HuH-7.5 (cell line): ENCODE measurements around the gene WWOX.

ENCODE experiments used
- DNase-seq: peaks from one replicate; pipeline ENCODE4 v3.0.0; 2011; ENCODE audit warnings: low spot score

Gene WWOX

GRCh38 chr16:78399384-78399783 is 299.9 kb downstream of the WWOX start:
- DNase-seq: no peak

DNA sequence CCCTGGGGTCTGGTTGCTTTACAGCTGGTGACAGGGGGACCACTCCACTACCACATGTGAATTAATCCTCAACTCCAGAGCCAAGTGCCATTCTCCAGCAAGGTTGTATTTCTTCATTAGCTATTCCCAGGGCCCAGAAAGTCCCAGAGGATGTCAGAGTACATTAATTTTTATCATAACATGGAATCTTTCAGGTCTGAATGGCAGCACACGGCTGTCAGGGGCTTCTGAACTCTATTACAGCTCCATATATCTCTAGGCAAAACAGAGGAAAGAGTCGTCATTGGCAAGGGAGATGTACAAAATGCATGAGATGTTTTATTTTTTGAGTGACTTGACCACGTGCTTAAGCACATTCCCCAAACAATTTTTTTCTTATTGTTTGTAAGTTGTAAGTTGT is 303.4 kb downstream of the WWOX start:
- no peak for DNase-seq

DNA sequence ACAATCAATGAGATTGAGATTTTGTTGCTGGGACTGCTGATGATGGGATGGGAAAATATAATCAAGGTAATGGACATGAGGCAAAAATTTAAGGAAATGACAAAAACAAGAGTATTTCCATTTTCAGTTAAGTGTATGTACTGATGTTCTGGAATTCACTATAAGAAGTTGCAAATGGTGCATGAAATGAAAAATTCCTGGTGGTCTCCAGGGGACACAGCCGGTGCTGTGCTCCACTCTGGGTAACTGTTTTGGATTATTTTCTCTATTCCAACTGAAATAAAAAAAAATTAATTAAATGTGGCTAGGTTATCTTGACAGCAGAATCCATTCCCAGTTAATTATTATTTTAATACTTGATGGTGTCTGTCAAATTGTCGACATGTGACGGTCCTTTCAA is 305.6 kb downstream of the WWOX start:
- DNase-seq: no peak

GRCh38 chr16:78405833-78406232 is 306.4 kb downstream of the WWOX start:
- no peak for DNase-seq

DNA sequence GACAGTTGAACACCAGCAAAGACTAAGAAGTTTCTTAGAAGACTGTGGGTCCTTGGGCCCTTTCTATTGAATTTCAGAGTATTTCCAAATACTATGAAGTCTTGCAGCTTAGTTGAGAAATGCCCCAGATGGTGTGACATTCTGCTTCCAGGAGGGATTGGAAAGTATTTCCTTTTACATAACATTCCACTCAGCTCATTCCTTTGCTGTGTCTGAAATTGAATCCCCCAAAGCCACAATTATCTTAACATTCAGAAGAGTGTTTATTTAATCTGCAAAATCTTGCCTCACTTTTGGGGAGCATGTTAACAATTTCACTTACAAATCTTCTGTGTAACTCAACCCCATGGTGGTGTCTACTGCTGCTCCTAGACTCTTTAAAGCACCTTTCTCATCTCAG is 307.7 kb downstream of the WWOX start:
- DNase-seq: no peak

DNA sequence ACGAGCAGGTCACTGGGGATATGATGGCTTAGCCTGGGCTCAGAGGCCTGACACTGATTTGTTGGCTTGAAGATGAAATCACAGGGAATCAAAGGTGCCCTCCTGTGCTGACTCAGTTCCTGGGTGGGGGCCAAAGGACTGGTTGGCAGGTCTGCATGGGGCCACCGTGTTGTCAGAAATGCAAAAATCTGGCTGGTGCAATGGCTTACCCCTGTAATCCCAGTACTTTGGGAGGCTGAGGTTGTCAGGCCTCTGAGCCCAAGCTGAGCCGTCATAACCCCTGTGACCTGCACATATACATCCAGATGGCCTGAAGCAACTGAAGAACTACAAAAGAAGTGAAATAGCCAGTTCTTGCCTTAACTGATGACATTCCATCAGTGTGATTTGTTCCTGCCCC is 314.2 kb downstream of the WWOX start:
- DNase-seq: no peak

- no peak for DNase-seq
Observed at GRCh38 chr16:78415013-78415412, 315.6 kb downstream of the WWOX start.

DNA sequence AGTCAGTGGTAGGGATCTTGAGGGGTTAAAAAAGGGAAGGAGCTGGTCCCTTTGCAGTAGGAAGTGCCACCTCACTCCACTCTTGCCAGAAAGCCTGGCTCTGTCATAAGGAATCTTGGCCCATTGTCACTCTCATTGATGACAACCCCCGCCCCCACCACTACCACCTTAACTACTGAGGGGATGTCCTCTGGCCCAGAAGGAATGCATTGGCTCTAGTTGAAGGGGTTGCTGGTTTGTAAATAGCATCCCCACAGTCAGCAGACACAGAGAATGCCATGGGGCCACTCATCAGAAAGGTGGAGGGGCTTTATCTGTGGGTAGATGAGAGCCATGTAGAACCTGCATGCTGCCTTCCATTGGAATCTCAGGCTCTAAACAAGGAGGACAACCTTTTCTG is 316.2 kb downstream of the WWOX start:
- no peak for DNase-seq

DNA sequence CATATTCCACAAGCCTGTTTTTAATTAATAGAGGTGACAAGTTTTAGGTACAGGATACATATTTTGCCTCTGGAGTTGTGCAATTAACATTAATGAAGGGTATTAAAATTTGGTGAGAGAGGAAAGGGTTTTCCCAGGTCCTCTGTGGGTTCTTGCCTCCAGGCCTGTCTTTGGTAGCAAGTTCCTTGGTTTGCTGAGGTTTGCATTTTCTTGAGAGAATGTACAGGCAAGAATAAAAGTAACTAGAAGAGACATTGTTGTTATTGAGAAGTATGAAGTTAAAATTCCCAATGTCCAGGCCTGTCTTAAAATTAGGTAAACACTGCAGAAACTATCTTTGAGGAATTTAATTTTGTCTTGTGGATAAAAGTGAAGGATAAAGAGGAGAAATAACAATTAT is 316.9 kb downstream of the WWOX start:
- DNase-seq: no peak

DNA sequence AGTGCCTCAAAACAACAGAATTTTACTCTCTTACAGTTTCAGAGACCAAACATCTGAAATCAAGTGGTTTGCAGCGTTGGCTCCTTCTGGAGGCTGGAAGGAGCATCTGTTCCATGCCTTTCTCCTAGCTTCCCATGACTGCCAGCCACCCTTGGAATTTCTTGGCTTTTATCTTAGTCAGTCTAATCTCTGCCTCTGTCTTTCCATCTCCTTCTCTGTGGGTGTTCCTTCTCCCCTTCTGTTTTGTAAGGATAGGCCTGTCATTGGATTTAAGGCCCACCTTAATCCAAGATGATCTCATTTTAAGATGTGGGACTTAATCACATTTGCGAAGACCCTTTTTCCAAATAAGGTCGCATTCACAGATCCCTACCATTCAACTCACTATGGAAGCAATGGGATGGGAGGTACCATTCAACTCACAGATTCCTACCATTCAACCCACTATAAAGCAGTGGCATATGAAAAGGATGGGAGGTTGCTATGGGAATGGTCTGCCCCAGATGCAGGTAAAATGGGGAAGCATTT is 321.8 kb downstream of the WWOX start:
- DNase-seq: no peak

- DNase-seq: no peak
Observed at GRCh38 chr16:78425281-78425680, 325.8 kb downstream of the WWOX start.

DNA sequence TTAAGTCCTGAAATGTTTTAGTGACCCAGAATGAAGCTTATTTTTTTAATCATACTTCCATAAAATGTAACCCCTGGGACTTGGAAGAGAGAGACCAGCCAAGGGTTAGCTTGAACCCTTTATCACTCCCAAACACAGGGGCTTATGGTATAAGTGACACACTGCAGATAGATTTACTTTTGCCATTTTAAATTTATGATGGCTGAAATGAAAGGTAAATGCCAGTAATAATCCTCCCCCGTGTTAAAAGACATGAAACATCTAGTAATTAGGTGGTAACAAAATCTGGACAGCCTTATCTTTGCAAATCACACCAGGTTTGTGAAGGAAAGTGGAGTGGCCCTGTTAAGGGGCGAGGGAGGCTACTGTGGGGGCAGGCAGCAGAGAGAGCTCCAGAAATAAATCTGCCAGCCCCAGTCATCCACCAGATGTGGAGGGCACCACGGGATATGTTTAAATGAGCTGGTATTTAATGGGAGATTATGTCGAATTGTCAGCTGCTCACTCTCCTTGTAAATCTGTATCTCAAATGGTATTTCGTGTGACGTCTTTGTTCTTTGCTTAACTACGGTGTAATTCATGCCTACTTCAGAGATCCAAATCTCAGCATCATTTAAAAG is 326.5 kb downstream of the WWOX start:
- DNase-seq: no peak

GRCh38 chr16:78428193-78428592 is 328.7 kb downstream of the WWOX start:
- no peak for DNase-seq

DNA sequence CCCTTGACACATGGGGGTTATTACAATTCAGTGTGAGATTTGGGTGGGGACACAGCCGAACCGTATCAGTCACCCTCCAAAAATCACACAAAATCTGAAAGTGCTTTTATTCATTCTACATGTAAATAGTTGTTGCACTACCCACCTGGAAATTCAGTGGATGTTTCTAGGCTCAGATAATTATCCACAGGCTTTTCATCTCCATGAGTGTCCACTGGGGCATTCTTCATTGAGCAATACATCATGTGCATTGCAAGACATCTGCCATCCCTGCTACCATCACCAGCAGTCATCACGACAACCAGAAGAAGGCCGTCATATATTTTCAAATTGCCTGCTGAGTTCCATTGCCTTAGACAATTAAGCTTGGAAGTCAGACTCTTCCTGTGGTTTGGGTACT is 330.8 kb downstream of the WWOX start:
- no peak for DNase-seq

- DNase-seq: no peak
Observed at GRCh38 chr16:78431004-78431670, 331.7 kb downstream of the WWOX start.

DNA sequence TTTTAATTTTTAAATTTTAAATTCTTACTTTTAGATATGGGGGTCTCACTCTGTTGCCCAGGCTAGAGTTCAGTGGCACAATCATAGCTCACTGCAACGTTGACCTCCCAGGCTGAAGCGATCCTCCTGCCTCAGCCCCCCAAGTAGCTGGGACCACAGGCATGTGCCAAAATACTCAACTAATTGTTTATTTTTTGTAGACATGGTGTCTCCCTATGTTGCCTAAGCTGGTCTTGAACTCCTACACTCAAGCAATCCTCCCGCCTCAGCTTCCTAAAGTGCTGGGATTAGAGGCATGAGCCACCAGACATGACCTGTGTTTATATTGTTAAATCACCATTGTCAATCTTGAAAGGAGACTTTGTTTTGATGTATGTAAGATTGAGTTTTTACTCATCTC is 332.2 kb downstream of the WWOX start:
- no peak for DNase-seq

- no peak for DNase-seq
Observed at GRCh38 chr16:78432451-78432850, 333.0 kb downstream of the WWOX start.

GRCh38 chr16:78433116-78433515 is 333.7 kb downstream of the WWOX start:
- DNase-seq: no peak

DNA sequence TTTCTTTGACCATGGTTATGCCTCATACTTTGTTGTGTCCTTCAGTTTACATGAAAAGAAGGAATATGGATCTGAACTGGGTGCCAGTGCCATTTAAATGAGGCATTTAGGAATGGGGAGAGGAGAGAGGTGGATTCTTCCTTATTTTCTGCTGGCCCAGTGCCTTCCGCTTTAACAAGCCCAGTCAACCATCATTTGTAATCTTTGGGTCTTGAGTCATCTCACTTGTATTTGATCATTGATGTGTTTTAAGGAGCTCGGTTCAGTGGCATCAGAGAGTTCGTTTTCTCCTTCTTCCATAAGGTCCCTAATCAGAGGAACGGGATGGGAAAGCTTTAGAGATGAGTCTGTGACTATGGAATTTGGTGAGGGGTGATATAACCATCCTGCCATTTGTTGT is 334.9 kb downstream of the WWOX start:
- DNase-seq: no peak

DNA sequence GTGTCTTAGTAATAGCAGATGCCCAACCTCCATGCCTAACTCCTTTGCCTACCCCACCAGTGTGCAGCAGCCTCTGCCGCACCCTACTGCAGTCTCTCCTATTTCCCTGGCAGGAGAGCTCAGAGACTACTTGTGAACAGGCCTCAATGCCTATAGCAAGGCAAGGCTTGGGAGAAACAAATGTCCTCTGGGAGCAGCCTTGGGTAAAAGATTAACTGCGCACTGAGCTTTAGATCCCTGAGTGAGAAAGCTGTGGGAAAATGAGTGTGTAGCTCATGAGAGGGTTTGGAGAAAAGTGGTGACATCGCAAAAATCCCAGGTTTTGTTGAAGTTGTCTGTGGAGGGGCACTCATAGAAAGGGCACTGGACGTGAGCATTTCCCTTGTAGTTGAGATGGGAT is 335.8 kb downstream of the WWOX start:
- no peak for DNase-seq

DNA sequence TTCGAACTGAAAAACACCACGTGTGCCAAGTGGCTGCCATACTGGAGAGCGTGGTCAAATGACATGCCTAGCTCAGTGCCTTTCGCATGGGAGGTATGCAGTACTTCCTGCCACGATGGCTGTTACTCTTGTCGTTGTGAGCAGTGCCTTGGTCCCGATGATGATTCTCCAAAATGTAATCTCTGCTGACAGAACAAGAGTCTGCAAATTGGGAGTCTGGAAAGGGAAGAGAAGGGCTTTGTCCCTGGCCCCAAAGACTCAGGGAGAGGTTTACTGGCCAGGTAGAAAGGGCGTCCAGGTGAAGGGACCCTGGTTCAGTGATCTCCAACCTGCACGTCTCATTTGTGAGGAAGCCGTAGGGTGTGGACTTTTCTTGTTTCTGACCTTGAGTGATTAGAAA is 336.6 kb downstream of the WWOX start:
- DNase-seq: no peak

DNA sequence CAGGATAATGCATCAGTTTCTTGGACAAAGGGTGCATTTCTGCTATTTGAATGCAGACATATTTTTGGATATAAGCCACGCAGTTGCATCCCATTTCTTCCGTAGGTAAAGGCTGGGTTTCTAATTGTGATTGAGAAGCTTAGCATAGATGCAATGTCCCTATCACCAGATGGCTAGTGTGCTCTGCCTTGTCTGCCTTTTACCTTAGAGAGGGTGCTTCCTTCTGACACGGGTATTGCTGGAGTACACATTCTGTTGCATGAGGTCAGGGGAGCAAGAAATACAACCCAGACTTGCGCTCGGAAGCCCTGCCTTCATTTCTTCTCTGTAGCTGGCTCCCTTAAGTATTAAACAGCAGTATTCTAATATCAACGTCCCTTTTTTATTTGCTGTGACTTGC is 337.4 kb downstream of the WWOX start:
- DNase-seq: no peak

DNA sequence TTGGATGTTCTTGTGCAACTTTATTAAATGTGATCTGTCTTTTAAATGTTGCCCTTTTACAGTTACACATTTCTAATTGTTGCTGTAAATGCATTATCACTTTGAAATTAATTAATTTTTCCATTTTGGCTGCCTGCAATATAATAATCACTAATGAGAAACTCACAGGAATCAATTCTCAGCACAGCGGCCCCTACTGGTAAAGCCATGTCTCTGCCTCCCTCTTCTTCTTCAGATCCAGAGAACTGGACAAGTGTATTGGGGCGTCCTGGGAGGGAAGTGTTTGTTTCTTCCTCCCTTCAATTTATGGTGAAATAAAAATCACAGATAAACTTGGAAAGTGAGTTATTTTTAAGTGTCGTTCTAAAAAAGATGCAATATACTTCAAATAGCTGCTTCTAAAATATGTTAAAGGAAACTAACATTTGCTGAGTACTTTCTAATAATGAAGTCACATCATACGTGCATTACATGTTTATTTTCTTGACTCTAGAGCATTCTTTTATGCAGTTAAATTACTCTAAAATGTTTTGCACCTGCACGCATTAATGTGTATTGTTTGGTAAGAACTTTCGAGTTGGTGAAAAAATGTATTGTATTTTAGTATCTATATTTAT is 338.0 kb downstream of the WWOX start:
- peak; percentile 47 for DNase-seq

GRCh38 chr16:78438219-78438618 is 338.8 kb downstream of the WWOX start:
- DNase-seq: no peak
